Endodermal cell (in vitro differentiated cells): ENCODE results near the gene KRTAP10-8. TPM values are rescaled to one million over a fixed set of nuclear protein-coding genes. Genes with fewer than 3 reads are reported as not detected.
"Not testable (repeated sequence)": the region's sequence is repeated elsewhere in the genome, so short reads cannot be mapped to it uniquely, and the experiment has no call there.

Source experiments
- DNase-seq: peaks from one replicate; pipeline ENCODE4 v3.0.0-alpha.2; 2017
- H3K27ac ChIP-seq: 2 replicates; pipeline ENCODE4 v1.5.1; 2013; ENCODE audit warnings: mild to moderate bottlenecking, low read depth, low read length, moderate library complexity
- H3K27me3 ChIP-seq: 2 replicates; pipeline ENCODE4 v1.6.1; 2013; ENCODE audit warnings: mild to moderate bottlenecking, low read length, moderate library complexity; ENCODE audit not compliant: insufficient read depth, control insufficient read depth, poor library complexity, severe bottlenecking
- H3K36me3 ChIP-seq: 2 replicates; pipeline ENCODE4 v1.7.0; 2013; ENCODE audit warnings: mild to moderate bottlenecking, low read length, moderate library complexity; ENCODE audit not compliant: control insufficient read depth, insufficient read depth
- H3K4me1 ChIP-seq: one replicate; pipeline ENCODE4 v1.7.0; 2013; ENCODE audit warnings: low read length; ENCODE audit not compliant: control insufficient read depth, insufficient read depth
- H3K4me3 ChIP-seq: 2 replicates; pipeline ENCODE4 v1.5.1; 2013; ENCODE audit warnings: mild to moderate bottlenecking, low read length, moderate library complexity
- H3K9ac ChIP-seq: 2 replicates; pipeline ENCODE4 v1.6.1; 2013; ENCODE audit warnings: mild to moderate bottlenecking, low read length, moderate library complexity; ENCODE audit not compliant: poor library complexity, severe bottlenecking; ENCODE audit errors: extremely low read depth
- H3K9me3 ChIP-seq: 2 replicates; pipeline ENCODE4 v1.6.1; 2013; ENCODE audit warnings: mild to moderate bottlenecking, low read length, moderate library complexity; ENCODE audit not compliant: control insufficient read depth
- H3K27ac Mint-ChIP-seq: 2 replicates; pipeline ENCODE4 v1.8.0; 2020; ENCODE audit warnings: mixed read lengths
- H3K27me3 Mint-ChIP-seq: 2 replicates; pipeline ENCODE4 v1.8.0; 2021; ENCODE audit warnings: mild to moderate bottlenecking, mixed read lengths; ENCODE audit not compliant: insufficient read depth
- H3K36me3 Mint-ChIP-seq: 2 replicates; pipeline ENCODE4 v1.8.0; 2020; ENCODE audit warnings: low read depth, mixed read lengths
- H3K4me1 Mint-ChIP-seq: 2 replicates; pipeline ENCODE4 v1.8.0; 2020; ENCODE audit warnings: mixed read lengths
- H3K4me3 Mint-ChIP-seq: 2 replicates; pipeline ENCODE4 v1.8.0; 2020; ENCODE audit warnings: mild to moderate bottlenecking, moderate library complexity, mixed read lengths
- H3K9me3 Mint-ChIP-seq: 2 replicates; pipeline ENCODE4 v1.8.0; 2020; ENCODE audit warnings: mild to moderate bottlenecking, mixed read lengths
- WGBS, 2 experiments: methylation state at CpG; one replicate each; pipeline versions ENCODE4 v1.1.5 to v1.1.7; 2013; ENCODE audit warnings: missing lambda C conversion rate in 2 of 2, mixed read lengths in 1 of 2; ENCODE audit not compliant: insufficient coverage in 1 of 2, insufficient read length in 1 of 2; 5-methylcytosine and 5-hydroxymethylcytosine counted together
- total RNA-seq, 2 donors: library from RNA; stranded (reverse); fragmentation: NEBNext Ultra II Directional in 1 of 2; extraction: Animal tissue kit (Norgen Biotek cat#: 25700) in 1 of 2; gene quantifications; 2 replicates in 1 of 2; 3 replicates in 1 of 2; pipeline ENCODE4 v1.2.1, GENCODE V29; 2021
- TF ChIP-seq, protein P1 (sequence below): fragments of 200-600 bp; sonication (generic); conservative IDR thresholded peaks from 2 replicates; pipeline ENCODE4 v1.5.0; 2021; ENCODE audit warnings: antibody characterized with exemption, mild to moderate bottlenecking

KRTAP10-8 gene
- total RNA-seq, 2 donors from 2014 or later: not detected

DNA sequence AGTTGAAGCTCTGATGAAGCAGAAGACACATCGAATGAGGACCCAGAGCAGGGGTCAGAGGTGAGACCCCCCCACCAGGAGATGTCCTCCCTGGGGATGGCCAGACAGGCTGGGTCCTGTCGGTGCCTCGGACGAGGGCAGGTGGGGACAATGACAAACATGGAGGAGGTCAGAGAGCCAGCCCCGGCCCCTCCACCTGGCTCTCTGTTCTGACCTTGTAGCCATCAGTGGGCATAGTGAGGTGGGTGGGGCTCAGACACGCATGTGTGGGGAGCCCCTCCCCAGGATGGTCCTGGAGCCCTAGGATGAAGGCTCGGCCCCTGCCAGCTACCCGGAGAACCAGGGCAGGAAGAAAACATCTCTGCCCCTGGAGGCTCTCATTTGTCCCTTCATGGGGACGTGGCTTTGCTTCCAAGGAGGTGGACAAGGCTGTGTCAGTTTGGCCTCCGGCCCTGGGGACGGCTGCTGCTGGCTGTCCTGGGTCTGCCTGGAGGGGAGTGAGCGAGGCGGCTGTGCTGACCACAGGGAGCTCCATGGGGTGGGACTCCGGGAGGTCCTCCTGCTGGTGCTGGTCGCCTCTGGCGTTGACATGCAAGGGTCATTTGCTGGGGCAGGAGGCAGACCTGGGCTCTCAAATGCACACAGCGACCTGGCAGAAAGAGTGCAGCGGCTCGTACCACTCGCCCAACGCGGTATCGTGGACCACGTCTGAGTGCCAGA is 22.1 kb upstream of the KRTAP10-8 start:
- Histone ChIP-seq H3K4me1 (no peaks in the 10 kb centered on the region), H3K27me3 (no peaks in the 10 kb centered on the region), H3K9me3 (no peaks in the 10 kb centered on the region), H3K9ac (no peak overlapping the region), H3K4me3 (no peak overlapping the region), H3K27ac (no peak overlapping the region), H3K36me3 (no peaks in the 10 kb centered on the region)
- H3K27me3 Mint-ChIP-seq: peaks cover 1% of the 10 kb centered on the region
- TF ChIP-seq, protein P1, sequence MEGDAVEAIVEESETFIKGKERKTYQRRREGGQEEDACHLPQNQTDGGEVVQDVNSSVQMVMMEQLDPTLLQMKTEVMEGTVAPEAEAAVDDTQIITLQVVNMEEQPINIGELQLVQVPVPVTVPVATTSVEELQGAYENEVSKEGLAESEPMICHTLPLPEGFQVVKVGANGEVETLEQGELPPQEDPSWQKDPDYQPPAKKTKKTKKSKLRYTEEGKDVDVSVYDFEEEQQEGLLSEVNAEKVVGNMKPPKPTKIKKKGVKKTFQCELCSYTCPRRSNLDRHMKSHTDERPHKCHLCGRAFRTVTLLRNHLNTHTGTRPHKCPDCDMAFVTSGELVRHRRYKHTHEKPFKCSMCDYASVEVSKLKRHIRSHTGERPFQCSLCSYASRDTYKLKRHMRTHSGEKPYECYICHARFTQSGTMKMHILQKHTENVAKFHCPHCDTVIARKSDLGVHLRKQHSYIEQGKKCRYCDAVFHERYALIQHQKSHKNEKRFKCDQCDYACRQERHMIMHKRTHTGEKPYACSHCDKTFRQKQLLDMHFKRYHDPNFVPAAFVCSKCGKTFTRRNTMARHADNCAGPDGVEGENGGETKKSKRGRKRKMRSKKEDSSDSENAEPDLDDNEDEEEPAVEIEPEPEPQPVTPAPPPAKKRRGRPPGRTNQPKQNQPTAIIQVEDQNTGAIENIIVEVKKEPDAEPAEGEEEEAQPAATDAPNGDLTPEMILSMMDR: no peak
- H3K9me3 Mint-ChIP-seq: peaks cover 6% of the 10 kb centered on the region
- DNase-seq: peak; percentile 48
- H3K36me3 Mint-ChIP-seq: no peaks in the 10 kb centered on the region
- H3K27ac Mint-ChIP-seq: no peak overlapping the region
- no peak overlapping the region for H3K4me3 Mint-ChIP-seq
- H3K4me1 Mint-ChIP-seq: peaks cover 9% of the 10 kb centered on the region
- 92 to 93% methylated on average over 19 to 24 of the region's 24 CpGs for WGBS, 2 experiments

DNA sequence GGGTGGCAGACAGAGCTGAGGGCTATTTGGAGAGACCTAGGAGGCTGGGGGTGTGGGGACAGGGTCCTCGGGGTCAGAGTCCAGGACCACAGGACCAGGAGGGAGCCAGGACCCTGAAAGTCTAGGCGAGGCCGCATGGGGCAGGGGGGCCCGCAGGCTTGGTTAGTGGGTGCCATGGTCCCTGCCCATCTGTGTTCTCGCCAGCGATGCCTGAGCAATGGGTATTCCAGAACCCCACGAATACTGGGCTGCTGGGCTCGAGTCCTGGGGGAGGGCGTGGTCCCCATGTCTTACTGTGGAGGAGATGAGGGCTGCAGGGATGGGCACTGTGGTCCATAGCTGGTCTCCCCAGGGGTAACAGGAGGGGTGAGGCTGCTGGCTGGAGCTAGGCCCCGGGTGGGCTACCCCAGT is 21.6 kb upstream of the KRTAP10-8 start:
- Histone ChIP-seq H3K9me3 (no peaks in the 10 kb centered on the region), H3K27me3 (no peaks in the 10 kb centered on the region), H3K4me1 (no peaks in the 10 kb centered on the region), H3K4me3 (no peak overlapping the region), H3K36me3 (no peaks in the 10 kb centered on the region), H3K27ac (no peak overlapping the region), H3K9ac (no peak overlapping the region)
- WGBS, 2 experiments: 94 to 100% methylated on average over 1 to 10 of the region's 10 CpGs
- peaks cover 1% of the 10 kb centered on the region for H3K27me3 Mint-ChIP-seq
- DNase-seq: no peak
- H3K27ac Mint-ChIP-seq: no peak overlapping the region
- peaks cover 9% of the 10 kb centered on the region for H3K4me1 Mint-ChIP-seq
- TF ChIP-seq, protein P1: no peak
- H3K4me3 Mint-ChIP-seq: no peak overlapping the region
- H3K36me3 Mint-ChIP-seq: no peaks in the 10 kb centered on the region
- H3K9me3 Mint-ChIP-seq: peaks cover 6% of the 10 kb centered on the region

DNA sequence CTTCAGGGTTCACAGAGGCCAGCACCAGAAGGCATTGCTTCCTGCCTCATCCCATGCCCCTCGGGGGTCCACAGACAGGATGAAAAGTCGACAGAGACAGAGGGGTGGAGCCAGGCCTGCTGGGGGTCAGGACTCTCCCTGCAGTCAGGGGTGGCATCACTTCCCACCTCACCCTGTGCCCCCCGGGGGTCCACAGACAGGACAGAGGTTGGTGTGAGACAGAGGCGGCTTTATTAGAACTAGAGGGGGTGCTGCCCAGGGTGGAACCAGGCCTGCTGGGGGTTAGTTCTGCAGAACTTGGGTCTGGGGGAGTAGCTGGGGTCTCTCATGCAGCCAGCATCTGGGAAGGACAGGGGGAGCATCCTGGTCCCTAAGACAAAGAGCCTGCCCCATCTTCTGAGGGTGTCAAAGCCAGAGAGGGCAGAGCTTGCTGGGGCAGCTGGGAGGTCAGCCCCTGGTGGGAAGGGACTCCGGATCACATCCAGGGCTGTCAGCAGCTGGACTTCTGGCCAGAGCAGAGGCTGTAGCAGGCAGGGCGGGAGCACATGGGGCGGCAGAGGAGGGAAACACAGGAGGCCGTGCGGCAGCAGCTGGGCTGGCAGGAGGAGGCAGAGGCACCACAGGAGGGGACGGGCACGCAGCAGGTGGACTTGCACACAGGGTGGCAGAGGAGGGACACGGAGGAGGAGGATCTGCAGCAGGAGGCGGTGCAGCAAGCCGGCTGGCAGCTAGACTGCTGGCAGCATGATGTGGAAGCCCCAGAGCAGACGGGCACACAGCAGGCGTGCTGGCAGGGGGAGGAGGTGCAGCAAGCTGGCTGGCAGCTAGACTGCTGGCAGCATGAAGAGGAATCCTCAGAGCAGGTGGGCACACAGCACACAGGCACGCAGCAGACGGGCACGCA is 20.7 kb upstream of the KRTAP10-8 start:
- not testable (repeated sequence) for H3K27me3 Mint-ChIP-seq, H3K27ac Mint-ChIP-seq, H3K36me3 Mint-ChIP-seq, H3K4me1 ChIP-seq, H3K27me3 ChIP-seq, H3K9me3 Mint-ChIP-seq, H3K4me3 Mint-ChIP-seq, H3K36me3 ChIP-seq, H3K4me1 Mint-ChIP-seq, H3K9ac ChIP-seq, H3K9me3 ChIP-seq, H3K27ac ChIP-seq, H3K4me3 ChIP-seq
- peak; percentile 39 for DNase-seq
- 91 to 96% methylated on average over 5 to 15 of the region's 19 CpGs for WGBS, 2 experiments

DNA sequence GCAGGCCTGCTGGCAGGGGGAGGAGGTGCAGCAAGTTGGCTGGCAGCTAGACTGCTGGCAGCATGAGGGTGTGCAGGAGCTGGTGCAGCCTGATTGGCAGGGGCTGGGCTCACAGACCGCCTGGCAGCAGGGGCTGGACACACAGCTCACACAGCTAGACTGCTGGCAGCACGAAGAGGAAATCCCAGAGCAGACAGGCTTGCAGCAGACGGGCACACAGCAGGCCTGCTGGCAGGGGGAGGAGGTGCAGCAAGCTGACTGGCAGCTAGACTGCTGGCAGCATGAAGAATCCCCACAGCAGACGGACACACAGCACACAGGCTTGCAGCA is 20.1 kb upstream of the KRTAP10-8 start:
- H3K9me3 ChIP-seq, H3K4me1 Mint-ChIP-seq, H3K36me3 Mint-ChIP-seq, H3K9me3 Mint-ChIP-seq, H3K4me3 ChIP-seq, H3K27me3 Mint-ChIP-seq, H3K4me1 ChIP-seq, H3K9ac ChIP-seq, H3K27ac ChIP-seq, H3K27me3 ChIP-seq, H3K4me3 Mint-ChIP-seq, H3K27ac Mint-ChIP-seq, H3K36me3 ChIP-seq, DNase-seq: not testable (repeated sequence)
- WGBS, 2 experiments: 100% methylated on average over 1 of the region's 4 CpGs; no CpG with 5 or more reads in 1 of the 2 experiments
